PC-9 (cell line): ENCODE data around the gene SDK1. TPM values are rescaled to one million over a fixed set of nuclear protein-coding genes. Genes with fewer than 3 reads are reported as not detected.

Source experiments
- BruUV-seq: library from RNA; stranded (reverse); fragments of 400-500 nt; replicated peaks from 2 replicates; lab custom pipeline; 2021; lab: Mats Ljungman, UMichigan
- CTCF ChIA-PET: fragments of 300-600 bp; sonication (Branson Sonifier 250); formaldehyde crosslinking; loops from one replicate; lab custom pipeline; 2022; ENCODE audit warnings: antibody characterized with exemption; lab: Charles Lee
- POLR2A ChIA-PET: fragments of 300-600 bp; sonication (Branson Sonifier 250); formaldehyde crosslinking; loops from one replicate; lab custom pipeline; 2022; ENCODE audit warnings: antibody characterized with exemption; ENCODE audit not compliant: unreplicated experiment; lab: Charles Lee
- DNase-seq, 2 experiments: peaks; one replicate each; pipeline versions ENCODE4 v3.0.0 to v3.0.0-alpha.2; 2015 to 2022; ENCODE audit warnings: mixed read lengths in 1 of 2
- H2AFZ ChIP-seq: fragments of 200-600 bp; sonication (generic); 2 replicates; pipeline ENCODE4 v1.8.1; 2017; ENCODE audit warnings: antibody characterized with exemption
- H3F3A ChIP-seq: fragments of 200-600 bp; sonication (generic); 2 replicates; pipeline ENCODE4 v1.8.1; 2017; ENCODE audit warnings: antibody characterized with exemption, mild to moderate bottlenecking, low read depth; ENCODE audit not compliant: insufficient read depth
- H3K27ac ChIP-seq: fragments of 200-600 bp; sonication (generic); 2 replicates; pipeline ENCODE4 v1.6.1; 2016; ENCODE audit warnings: mixed run types
- H3K27me3 ChIP-seq: fragments of 200-600 bp; sonication (generic); 2 replicates; pipeline ENCODE4 v1.6.1; 2016; ENCODE audit warnings: low read depth, mixed run types; ENCODE audit not compliant: insufficient read depth
- H3K36me3 ChIP-seq: fragments of 200-600 bp; sonication (generic); 2 replicates; pipeline ENCODE4 v1.6.1; 2016; ENCODE audit warnings: low read depth, mixed run types
- H3K4me1 ChIP-seq: fragments of 200-600 bp; sonication (generic); replicated peaks from 2 replicates; pipeline ENCODE4 v1.6.1; 2016; ENCODE audit warnings: mixed run types; ENCODE audit not compliant: insufficient read depth
- H3K4me2 ChIP-seq: fragments of 200-600 bp; sonication (generic); 2 replicates; pipeline ENCODE4 v1.6.1; 2017; ENCODE audit warnings: mixed run types
- H3K4me3 ChIP-seq: fragments of 200-600 bp; sonication (generic); 2 replicates; pipeline ENCODE4 v1.6.1; 2016; ENCODE audit warnings: mixed run types
- H3K79me2 ChIP-seq: fragments of 200-600 bp; sonication (generic); 2 replicates; pipeline ENCODE4 v1.6.1; 2017; ENCODE audit warnings: low read depth, mixed run types
- H3K9me2 ChIP-seq: fragments of 200-600 bp; sonication (generic); 2 replicates; pipeline ENCODE4 v1.8.1; 2017; ENCODE audit warnings: mild to moderate bottlenecking; ENCODE audit not compliant: insufficient read depth
- H3K9me3 ChIP-seq: fragments of 200-600 bp; sonication (generic); 2 replicates; pipeline ENCODE4 v1.8.1; 2016; ENCODE audit warnings: low read depth; ENCODE audit not compliant: insufficient read depth
- H4K20me1 ChIP-seq: fragments of 200-600 bp; sonication (generic); 2 replicates; pipeline ENCODE4 v1.8.1; 2017; ENCODE audit not compliant: insufficient read depth
- EZH2 ChIP-seq: fragments of 200-600 bp; sonication (generic); IDR thresholded peaks from 2 replicates; pipeline ENCODE4 v1.8.0; 2017; ENCODE audit warnings: antibody characterized with exemption, low read depth
- intact Hi-C: fragments of 100-400 bp; cut with micrococcal nuclease; formaldehyde crosslinking; loops from one replicate; pipeline ENCODE4 v1.10.0; 2022; ENCODE audit not compliant: unreplicated experiment
- total RNA-seq: library from RNA; stranded (reverse); gene quantifications from 2 replicates; pipeline ENCODE4 v1.2.3, GENCODE V29; 2021
- TF ChIP-seq, protein P1 (sequence below): fragments of 200-600 bp; sonication (generic); conservative IDR thresholded peaks from 2 replicates; pipeline ENCODE4 v1.6.1; 2017; ENCODE audit warnings: mixed run types, antibody characterized with exemption, mild to moderate bottlenecking, moderate library complexity

Gene SDK1
- total RNA-seq, 1 experiment from 2014 or later: not detected

DNA sequence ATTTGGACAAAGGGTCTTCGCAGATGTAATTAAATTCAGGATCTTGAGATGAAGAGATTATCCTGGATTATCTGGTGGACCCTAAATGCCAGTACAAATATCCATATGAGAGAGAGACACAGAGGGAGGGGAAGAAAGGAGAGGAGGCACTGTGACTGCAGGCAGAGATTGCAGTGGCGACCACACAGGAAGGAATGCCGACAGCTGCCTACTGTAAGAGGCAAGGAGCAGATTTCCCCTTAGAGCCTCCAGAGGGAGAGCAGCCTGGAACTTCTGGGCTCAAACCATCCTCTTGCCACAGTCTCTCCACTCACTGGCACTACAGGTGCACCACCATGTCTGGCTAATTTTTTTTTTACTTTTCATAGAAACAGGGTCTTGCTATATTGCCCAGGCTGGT, 152.3 kb downstream of the SDK1 start:
- Histone ChIP-seq H3K9me3 (peaks cover 7% of the 10 kb centered on the region; the same call in 1 of the 2 replicates), H3K4me3 (no peak overlapping the region), H3K4me1 (no peaks in the 10 kb centered on the region), H3K27me3 (peaks cover 62% of the 10 kb centered on the region), H3K27ac (no peak overlapping the region), H4K20me1 (no peaks in the 10 kb centered on the region), H3F3A (no peaks in the 10 kb centered on the region), H3K36me3 (no peaks in the 10 kb centered on the region), H3K4me2 (no peak overlapping the region), H3K9me2 (no peaks in the 10 kb centered on the region), H3K79me2 (no peaks in the 10 kb centered on the region), H2AFZ (no peak overlapping the region)
- intact Hi-C loops: no loop called here
- BruUV-seq: no TSS peak
- TF ChIP-seq, protein P1, sequence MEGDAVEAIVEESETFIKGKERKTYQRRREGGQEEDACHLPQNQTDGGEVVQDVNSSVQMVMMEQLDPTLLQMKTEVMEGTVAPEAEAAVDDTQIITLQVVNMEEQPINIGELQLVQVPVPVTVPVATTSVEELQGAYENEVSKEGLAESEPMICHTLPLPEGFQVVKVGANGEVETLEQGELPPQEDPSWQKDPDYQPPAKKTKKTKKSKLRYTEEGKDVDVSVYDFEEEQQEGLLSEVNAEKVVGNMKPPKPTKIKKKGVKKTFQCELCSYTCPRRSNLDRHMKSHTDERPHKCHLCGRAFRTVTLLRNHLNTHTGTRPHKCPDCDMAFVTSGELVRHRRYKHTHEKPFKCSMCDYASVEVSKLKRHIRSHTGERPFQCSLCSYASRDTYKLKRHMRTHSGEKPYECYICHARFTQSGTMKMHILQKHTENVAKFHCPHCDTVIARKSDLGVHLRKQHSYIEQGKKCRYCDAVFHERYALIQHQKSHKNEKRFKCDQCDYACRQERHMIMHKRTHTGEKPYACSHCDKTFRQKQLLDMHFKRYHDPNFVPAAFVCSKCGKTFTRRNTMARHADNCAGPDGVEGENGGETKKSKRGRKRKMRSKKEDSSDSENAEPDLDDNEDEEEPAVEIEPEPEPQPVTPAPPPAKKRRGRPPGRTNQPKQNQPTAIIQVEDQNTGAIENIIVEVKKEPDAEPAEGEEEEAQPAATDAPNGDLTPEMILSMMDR: no peak
- TF ChIP-seq EZH2: no peak
- ChIA-PET POLR2A (no interaction called here), CTCF (no interaction called here)
- no peak for DNase-seq

DNA sequence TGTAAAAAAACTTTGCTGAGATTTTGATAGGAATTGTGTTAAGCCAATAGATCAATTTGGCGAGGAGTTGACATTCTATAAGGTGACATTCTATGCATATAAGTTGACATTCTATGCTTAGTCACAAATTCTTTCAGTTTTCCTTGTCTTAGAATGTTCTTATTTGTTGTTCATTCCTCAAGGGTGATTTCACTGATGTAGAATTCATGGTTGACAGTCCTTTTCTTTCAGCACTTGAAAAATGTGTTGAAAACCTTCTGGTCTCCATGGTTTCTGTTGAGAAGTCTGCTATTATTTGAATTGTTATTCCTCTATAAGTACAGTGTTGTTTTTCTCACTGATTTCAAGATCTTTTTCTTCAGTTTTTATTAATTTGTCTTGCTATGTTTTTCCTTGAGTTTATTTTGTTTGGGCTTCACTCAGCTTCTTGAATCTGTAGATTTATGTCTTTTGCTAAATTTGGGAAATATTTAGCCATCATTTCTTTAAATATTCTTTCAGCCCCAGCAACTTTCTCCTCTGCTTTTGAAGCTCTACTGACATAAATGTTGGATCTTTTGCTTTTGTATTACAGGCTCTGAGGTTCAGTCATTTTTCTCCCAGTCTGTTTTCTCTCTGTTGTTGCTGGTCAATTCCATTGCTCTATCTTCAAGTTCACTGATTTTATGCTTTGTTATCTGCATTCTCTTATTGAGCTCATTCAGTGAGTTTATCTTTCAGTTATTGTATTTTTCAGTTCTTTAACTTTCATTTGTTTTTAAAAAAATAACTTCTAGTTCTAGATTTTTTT, 154.9 kb downstream of the SDK1 start:
- Histone ChIP-seq H4K20me1 (no peaks in the 10 kb centered on the region), H3K9me2 (no peaks in the 10 kb centered on the region), H3K4me2 (no peak overlapping the region), H3K9me3 (peaks cover 7% of the 10 kb centered on the region; the same call in 1 of the 2 replicates), H3K27ac (no peak overlapping the region), H3K79me2 (no peaks in the 10 kb centered on the region), H3K4me3 (no peak overlapping the region), H3K36me3 (no peaks in the 10 kb centered on the region), H3K4me1 (no peaks in the 10 kb centered on the region), H2AFZ (no peak overlapping the region), H3K27me3 (peaks cover 54% of the 10 kb centered on the region), H3F3A (no peaks in the 10 kb centered on the region)
- intact Hi-C loops: no loop called here
- CTCF ChIA-PET: no interaction called here
- DNase-seq: no peak
- no TSS peak for BruUV-seq
- POLR2A ChIA-PET: no interaction called here
- TF ChIP-seq, protein P1: no peak

GRCh38 chr7:3459111-3459510, 158.1 kb downstream of the SDK1 start:
- peaks cover 7% of the 10 kb centered on the region; the same call in 1 of the 2 replicates for H3K9me3 ChIP-seq
- no peaks in the 10 kb centered on the region for H4K20me1 ChIP-seq
- no peak overlapping the region for H3K4me2 ChIP-seq
- H2AFZ ChIP-seq: no peak overlapping the region
- no peaks in the 10 kb centered on the region for H3K36me3 ChIP-seq
- DNase-seq: no peak
- no peaks in the 10 kb centered on the region for H3K9me2 ChIP-seq
- no peaks in the 10 kb centered on the region for H3K4me1 ChIP-seq
- no peak overlapping the region for H3K27ac ChIP-seq
- ChIA-PET POLR2A (no interaction called here), CTCF (no interaction called here)
- BruUV-seq: no TSS peak
- no peaks in the 10 kb centered on the region for H3F3A ChIP-seq
- TF ChIP-seq, protein P1: no peak
- no peak for TF ChIP-seq EZH2
- intact Hi-C loops: no loop called here
- H3K27me3 ChIP-seq: peaks cover 57% of the 10 kb centered on the region
- no peaks in the 10 kb centered on the region for H3K79me2 ChIP-seq
- H3K4me3 ChIP-seq: no peak overlapping the region
